GM10248 (cell line): Measurements from ENCODE around the gene PSMD3.

Source experiments
- CTCF ChIA-PET: fragments of 300-600 bp; sonication (Branson Sonifier 250); formaldehyde crosslinking; extraction: SDS; loops from one replicate; lab custom pipeline; 2021; ENCODE audit warnings: antibody characterized with exemption; lab: Yijun Ruan, JAX
- POLR2A ChIA-PET: fragments of 350-650 bp; sonication (Branson Sonifier 250); formaldehyde crosslinking; extraction: SDS; loops from one replicate; lab custom pipeline; 2020; ENCODE audit warnings: antibody characterized with exemption; lab: Yijun Ruan, JAX
- DNase-seq: peaks from one replicate; pipeline ENCODE4 v3.0.0; 2012; ENCODE audit errors: extremely low spot score
- TF ChIP-seq, protein P1 (sequence below): IDR thresholded peaks from 2 replicates; pipeline ENCODE4 v1.5.1; 2012; ENCODE audit warnings: mild to moderate bottlenecking, low read depth; ENCODE audit errors: extremely low read depth, missing control alignments, control extremely low read depth

The PSMD3 gene

DNA sequence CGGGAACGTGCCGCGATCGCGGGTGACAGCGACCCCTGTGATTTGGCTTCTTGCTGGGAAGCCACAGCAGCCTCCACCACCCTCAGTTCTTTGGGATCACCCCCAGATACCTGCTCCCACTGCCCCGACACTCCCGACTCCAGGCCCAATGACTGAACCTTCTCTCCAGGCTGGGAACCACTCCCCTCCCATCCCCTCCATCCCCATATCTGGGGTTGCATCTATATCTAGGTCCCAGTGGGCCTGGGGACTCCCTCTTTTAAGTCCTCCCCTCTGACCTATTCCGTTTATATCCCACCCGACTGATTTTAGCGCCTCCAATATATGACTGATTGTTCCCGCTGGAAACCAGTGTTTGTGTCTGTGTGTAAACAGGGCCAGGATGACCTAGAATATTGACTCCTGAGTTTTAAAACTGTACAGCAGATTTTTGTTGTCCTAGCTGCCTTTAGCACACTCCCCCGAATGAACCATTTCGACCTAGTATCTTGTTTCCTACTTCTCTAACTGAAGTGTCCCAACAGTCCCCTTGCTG lies 667 bp downstream of the PSMD3 start:
- CTCF ChIA-PET, result interaction anchor here (0.6 to 3.8 kb wide), 29 partner anchors 9 to 360 kb away, joined by 3 to 42 read pairs (median 4); partner anchors contain the start of genes CSF3, GSDMA, LRRC3C and ORMDL3
- no peak for DNase-seq
- TF ChIP-seq, protein P1, sequence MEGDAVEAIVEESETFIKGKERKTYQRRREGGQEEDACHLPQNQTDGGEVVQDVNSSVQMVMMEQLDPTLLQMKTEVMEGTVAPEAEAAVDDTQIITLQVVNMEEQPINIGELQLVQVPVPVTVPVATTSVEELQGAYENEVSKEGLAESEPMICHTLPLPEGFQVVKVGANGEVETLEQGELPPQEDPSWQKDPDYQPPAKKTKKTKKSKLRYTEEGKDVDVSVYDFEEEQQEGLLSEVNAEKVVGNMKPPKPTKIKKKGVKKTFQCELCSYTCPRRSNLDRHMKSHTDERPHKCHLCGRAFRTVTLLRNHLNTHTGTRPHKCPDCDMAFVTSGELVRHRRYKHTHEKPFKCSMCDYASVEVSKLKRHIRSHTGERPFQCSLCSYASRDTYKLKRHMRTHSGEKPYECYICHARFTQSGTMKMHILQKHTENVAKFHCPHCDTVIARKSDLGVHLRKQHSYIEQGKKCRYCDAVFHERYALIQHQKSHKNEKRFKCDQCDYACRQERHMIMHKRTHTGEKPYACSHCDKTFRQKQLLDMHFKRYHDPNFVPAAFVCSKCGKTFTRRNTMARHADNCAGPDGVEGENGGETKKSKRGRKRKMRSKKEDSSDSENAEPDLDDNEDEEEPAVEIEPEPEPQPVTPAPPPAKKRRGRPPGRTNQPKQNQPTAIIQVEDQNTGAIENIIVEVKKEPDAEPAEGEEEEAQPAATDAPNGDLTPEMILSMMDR, result no peak
- POLR2A ChIA-PET, result no interaction called here

DNA sequence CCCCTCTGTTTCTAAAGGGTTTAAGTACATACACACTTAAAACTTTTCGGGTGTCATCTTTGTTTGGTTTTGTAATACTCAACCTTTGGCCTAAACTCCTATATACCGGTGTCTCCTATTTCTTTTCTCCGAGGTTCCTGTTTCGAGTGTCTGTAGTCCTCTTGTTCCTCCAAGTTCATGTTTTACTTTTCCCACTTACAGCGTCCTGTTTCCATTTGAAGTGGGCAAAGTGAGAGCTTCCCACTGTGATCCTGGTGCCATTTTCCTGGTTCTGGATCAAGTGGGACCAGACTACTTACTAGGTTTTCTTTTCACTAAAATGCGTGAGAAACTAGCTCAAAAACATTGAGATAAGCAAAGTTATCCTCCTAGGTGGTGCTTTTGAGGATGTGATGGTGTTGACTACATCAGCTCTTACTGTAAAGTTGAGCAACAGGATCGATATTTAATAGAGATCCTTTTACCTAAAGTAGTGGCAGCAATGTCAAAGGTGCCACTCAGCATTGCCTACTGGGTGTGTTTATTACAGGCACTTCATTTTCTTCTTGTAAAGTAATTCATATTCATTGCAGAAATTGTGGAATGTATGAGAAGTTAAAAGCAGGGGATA lies 1.3 kb downstream of the PSMD3 start:
- POLR2A ChIA-PET, result no interaction called here
- CTCF ChIA-PET, result interaction anchor here (0.6 to 3.6 kb wide), 11 partner anchors 22 to 361 kb away, joined by 3 to 30 read pairs (median 4); partner anchors contain the start of genes CSF3, LRRC3C and ORMDL3
- DNase-seq, result no peak
- TF ChIP-seq, protein P1, result no peak

DNA sequence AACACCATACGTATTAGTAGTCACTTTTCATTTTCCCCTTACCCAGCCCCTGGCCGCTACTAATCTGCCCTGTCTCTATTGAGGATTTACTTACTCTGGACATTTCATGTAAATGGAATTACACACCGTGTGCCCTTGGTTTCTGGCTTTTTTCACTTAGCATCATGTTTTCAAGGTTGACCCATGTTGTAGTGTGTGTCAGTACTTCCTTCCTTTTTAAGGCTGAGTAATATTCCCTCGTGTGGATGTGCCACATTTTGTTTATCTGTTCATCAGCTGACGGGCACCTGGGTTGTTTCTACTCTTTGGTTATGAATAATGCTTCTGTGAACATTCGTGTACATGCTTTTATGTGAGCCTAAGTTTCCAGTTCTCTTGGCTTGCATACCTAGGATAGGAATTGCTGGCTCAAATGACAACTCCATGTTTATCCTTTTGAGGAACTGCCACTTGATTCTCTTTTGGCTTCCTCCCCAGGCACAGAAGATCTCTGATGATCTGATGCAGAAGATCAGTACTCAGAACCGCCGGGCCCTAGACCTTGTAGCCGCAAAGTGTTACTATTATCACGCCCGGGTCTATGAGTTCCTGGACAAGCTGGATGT lies 7.7 kb downstream of the PSMD3 start:
- ChIA-PET CTCF (interaction anchor here (1.6 to 1.9 kb wide), 2 partner anchors 31 to 39 kb away, joined by 4 to 9 read pairs; no protein-coding TSS in a partner anchor), POLR2A (no interaction called here)
- DNase-seq, result no peak
- TF ChIP-seq, protein P1, result no peak

DNA sequence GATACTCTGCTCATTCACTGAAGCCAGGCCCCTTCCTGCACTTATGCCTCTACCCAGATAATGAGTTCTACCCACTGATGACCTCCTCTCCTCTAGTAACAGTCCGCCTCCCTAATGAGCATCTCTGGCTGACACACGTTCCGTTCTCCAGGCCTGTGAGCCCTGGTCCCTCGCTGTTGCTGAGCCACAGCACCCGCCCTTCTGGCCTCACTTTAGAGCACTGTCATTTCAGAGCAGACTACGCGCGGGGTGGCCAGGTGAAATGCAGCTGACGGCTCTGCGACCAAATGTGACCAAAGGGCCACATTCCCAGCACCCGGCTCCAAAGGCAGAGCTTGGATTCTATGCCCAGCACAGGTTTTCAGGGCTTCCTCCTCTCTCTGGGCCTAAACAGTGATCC lies 13.8 kb downstream of the PSMD3 start:
- ChIA-PET CTCF (interaction anchor here (1.4 to 1.6 kb wide), 2 partner anchors 118 to 341 kb away, joined by 3 to 4 read pairs; no protein-coding TSS in a partner anchor), POLR2A (interaction anchor here (0.6 kb wide), 1 partner anchor 146 kb away, joined by 4 read pairs; the partner anchor contains the start of gene CASC3)
- no peak for DNase-seq
- TF ChIP-seq, protein P1, result no peak

DNA sequence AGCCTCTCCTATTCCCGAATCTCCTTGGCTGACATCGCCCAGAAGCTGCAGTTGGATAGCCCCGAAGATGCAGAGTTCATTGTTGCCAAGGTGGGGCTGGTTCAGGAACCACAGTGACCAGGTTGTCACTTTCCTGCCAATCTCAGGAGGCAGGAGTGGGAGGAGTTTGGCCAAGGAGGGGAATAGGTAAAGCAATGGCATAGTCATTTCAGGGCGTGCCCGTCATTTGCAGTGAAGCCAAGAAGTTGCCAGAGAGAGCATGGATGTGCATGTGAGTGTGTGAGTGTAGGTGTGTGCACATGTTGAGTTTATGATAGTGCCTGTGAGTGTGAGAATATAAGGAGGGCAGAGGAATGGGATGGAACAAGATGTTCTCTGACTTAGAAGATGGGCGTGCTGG lies 14.8 kb downstream of the PSMD3 start:
- TF ChIP-seq, protein P1, result no peak
- ChIA-PET CTCF (interaction anchor here (1.4 to 2.2 kb wide), 2 partner anchors 32 to 342 kb away, joined by 3 to 6 read pairs; no protein-coding TSS in a partner anchor), POLR2A (no interaction called here)
- DNase-seq, result no peak

DNA sequence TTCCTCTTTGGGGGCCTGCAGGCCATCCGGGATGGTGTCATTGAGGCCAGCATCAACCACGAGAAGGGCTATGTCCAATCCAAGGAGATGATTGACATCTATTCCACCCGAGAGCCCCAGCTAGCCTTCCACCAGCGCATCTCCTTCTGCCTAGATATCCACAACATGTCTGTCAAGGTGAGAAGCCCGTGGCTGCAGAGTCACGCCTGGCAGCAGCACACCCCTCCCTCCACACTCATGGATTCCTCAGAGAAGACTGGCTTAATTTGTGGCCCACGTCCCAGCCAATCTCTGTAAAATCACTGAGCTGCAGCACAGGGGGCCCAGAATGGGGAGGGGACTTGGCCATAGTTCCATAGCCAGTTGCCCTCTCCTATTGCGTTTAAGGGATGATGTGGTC lies 15.6 kb downstream of the PSMD3 start:
- TF ChIP-seq, protein P1, result no peak
- CTCF ChIA-PET, result interaction anchor here (1.4 to 2.2 kb wide), 2 partner anchors 32 to 342 kb away, joined by 3 to 6 read pairs; no protein-coding TSS in a partner anchor
- POLR2A ChIA-PET, result no interaction called here
- no peak for DNase-seq
